Activated CD4-positive, alpha-beta T cell treated with anti-CD3 and anti-CD28 coated beads for 1 hour (primary cell): ENCODE measurements around the gene COA5.
"Not testable (repeated sequence)": the region's sequence is repeated elsewhere in the genome, so short reads cannot be mapped to it uniquely, and the experiment has no call there.

ENCODE experiments used
- DNase-seq: peaks from one replicate; pipeline ENCODE4 v3.0.0-alpha.2; 2020

COA5 gene

GRCh38 chr2:98605076-98605475 lies 3.2 kb downstream of the COA5 start:
- DNase-seq, result no peak

GRCh38 chr2:98604547-98604946 lies 3.8 kb downstream of the COA5 start:
- DNase-seq, result no peak

GRCh38 chr2:98601532-98602132 lies 6.7 kb downstream of the COA5 start:
- DNase-seq, result no peak

- DNase-seq, result no peak
Observed at GRCh38 chr2:98598781-98599428, 9.4 kb downstream of the COA5 start.

GRCh38 chr2:98594665-98595064 lies 13.6 kb downstream of the COA5 start:
- not testable (repeated sequence) for DNase-seq

GRCh38 chr2:98592565-98592964 lies 15.7 kb downstream of the COA5 start:
- DNase-seq, result no peak

GRCh38 chr2:98589489-98589888 lies 18.8 kb downstream of the COA5 start:
- no peak for DNase-seq

GRCh38 chr2:98588880-98589431 lies 19.4 kb downstream of the COA5 start:
- DNase-seq, result no peak

- no peak for DNase-seq
Observed at GRCh38 chr2:98586551-98587140, 21.7 kb downstream of the COA5 start.

GRCh38 chr2:98585386-98585785 lies 22.9 kb downstream of the COA5 start:
- no peak for DNase-seq

GRCh38 chr2:98583816-98584618 lies 24.3 kb downstream of the COA5 start:
- DNase-seq, result no peak

- DNase-seq, result no peak
Observed at GRCh38 chr2:98583276-98583675, 25.0 kb downstream of the COA5 start.

GRCh38 chr2:98582523-98582922 lies 25.8 kb downstream of the COA5 start:
- DNase-seq, result no peak

GRCh38 chr2:98580656-98581284 lies 27.5 kb downstream of the COA5 start:
- DNase-seq, result no peak

GRCh38 chr2:98579926-98580325 lies 28.4 kb downstream of the COA5 start:
- DNase-seq, result no peak

- no peak for DNase-seq
Observed at GRCh38 chr2:98578231-98578630, 30.1 kb downstream of the COA5 start.

- no peak for DNase-seq
Observed at GRCh38 chr2:98577313-98577712, 31.0 kb downstream of the COA5 start.

GRCh38 chr2:98576666-98577312 lies 31.5 kb downstream of the COA5 start:
- no peak for DNase-seq

- DNase-seq, result no peak
Observed at GRCh38 chr2:98573426-98573825, 34.9 kb downstream of the COA5 start.

GRCh38 chr2:98572676-98573075 lies 35.6 kb downstream of the COA5 start:
- DNase-seq, result no peak

GRCh38 chr2:98572211-98572610 lies 36.1 kb downstream of the COA5 start:
- no peak for DNase-seq

- no peak for DNase-seq
Observed at GRCh38 chr2:98571796-98572195, 36.5 kb downstream of the COA5 start.
